Naive thymus-derived CD4-positive, alpha-beta T cell (primary cell): ENCODE results near the gene C2CD3. TPM values are rescaled to one million over a fixed set of nuclear protein-coding genes. Genes with fewer than 3 reads are reported as not detected.
A peak's percentile ranks its signal among the peaks of the same experiment; 100 is the strongest.

Experiments used
- ATAC-seq: fragments of 150-1000 bp; cut with Tn5 transposase; 2 replicates; pipeline ENCODE4 v1.10.0; 2021; ENCODE audit warnings: mild to moderate bottlenecking, moderate library complexity
- CTCF ChIA-PET: fragments of 350-600 bp; sonication (Branson Sonifier 250); formaldehyde crosslinking; loops from one replicate; lab custom pipeline; 2021; ENCODE audit warnings: antibody characterized with exemption; lab: Charles Lee
- POLR2A ChIA-PET: fragments of 350-600 bp; sonication (Branson Sonifier 250); formaldehyde crosslinking; loops from one replicate; lab custom pipeline; 2021; ENCODE audit warnings: antibody characterized with exemption, inconsistent platforms; lab: Charles Lee
- DNase-seq, 9 donors: peaks; one replicate each; pipeline versions ENCODE4 v3.0.0 to v3.0.0-alpha.2; 2020 to 2022; ENCODE audit warnings: mixed read lengths in 1 of 9
- H3K27ac ChIP-seq: one replicate; pipeline ENCODE4 v1.7.0; 2013; ENCODE audit warnings: mild to moderate bottlenecking, low read depth, low read length, moderate library complexity
- H3K27me3 ChIP-seq, 2 donors: one replicate each; pipeline ENCODE4 v1.7.0; 2013; ENCODE audit warnings: low read length in 2 of 2, mild to moderate bottlenecking in 2 of 2, moderate library complexity in 2 of 2; ENCODE audit not compliant: control insufficient read depth in 2 of 2, insufficient read depth in 2 of 2
- H3K36me3 ChIP-seq, 3 experiments: 1 replicate in 2 of 3; 2 replicates in 1 of 3; pipeline ENCODE4 v1.7.0; 2013; ENCODE audit warnings: low read length in 3 of 3, mild to moderate bottlenecking in 3 of 3, moderate library complexity in 1 of 3; ENCODE audit not compliant: insufficient read depth in 3 of 3, control insufficient read depth in 2 of 3
- H3K4me1 ChIP-seq, 2 donors: one replicate each; pipeline ENCODE4 v1.7.0; 2013; ENCODE audit warnings: low read length in 2 of 2, mild to moderate bottlenecking in 2 of 2, moderate library complexity in 1 of 2; ENCODE audit not compliant: control insufficient read depth in 2 of 2, insufficient read depth in 2 of 2
- H3K4me3 ChIP-seq: 2 replicates; pipeline ENCODE4 v1.7.0; 2013; ENCODE audit warnings: mild to moderate bottlenecking, low read length
- H3K9me3 ChIP-seq, 3 experiments: 1 replicate in 2 of 3; 2 replicates in 1 of 3; pipeline ENCODE4 v1.7.0; 2013; ENCODE audit warnings: low read length in 3 of 3; ENCODE audit not compliant: control insufficient read depth in 2 of 3
- H3K27ac Mint-ChIP-seq, 9 donors: one replicate each; pipeline ENCODE4 v1.8.0; 2020 to 2022; ENCODE audit warnings: mixed read lengths in 9 of 9, mild to moderate bottlenecking in 8 of 9, moderate library complexity in 5 of 9, inconsistent platforms in 2 of 9
- H3K27me3 Mint-ChIP-seq, 5 donors: one replicate each; pipeline ENCODE4 v1.8.0; 2021 to 2022; ENCODE audit warnings: mixed read lengths in 5 of 5, mild to moderate bottlenecking in 1 of 5
- H3K36me3 Mint-ChIP-seq, 5 donors: one replicate each; pipeline ENCODE4 v1.8.0; 2020 to 2022; ENCODE audit warnings: mixed read lengths in 5 of 5, mild to moderate bottlenecking in 3 of 5, inconsistent platforms in 1 of 5
- H3K4me1 Mint-ChIP-seq, 7 donors: one replicate each; pipeline ENCODE4 v1.8.0; 2020 to 2022; ENCODE audit warnings: mixed read lengths in 7 of 7, mild to moderate bottlenecking in 3 of 7, inconsistent platforms in 1 of 7
- H3K4me3 Mint-ChIP-seq, 10 donors: one replicate each; pipeline ENCODE4 v1.8.0; 2020 to 2022; ENCODE audit warnings: mild to moderate bottlenecking in 10 of 10, mixed read lengths in 10 of 10, moderate library complexity in 6 of 10, inconsistent platforms in 2 of 10
- H3K9me3 Mint-ChIP-seq, 11 donors: one replicate each; pipeline ENCODE4 v1.8.0; 2020 to 2022; ENCODE audit warnings: mixed read lengths in 11 of 11, mild to moderate bottlenecking in 4 of 11, inconsistent platforms in 1 of 11, moderate library complexity in 1 of 11
- intact Hi-C, 2 donors: fragments of 100-400 bp; cut with micrococcal nuclease; formaldehyde crosslinking; loops; one replicate each; pipeline ENCODE4 v1.15.1; 2023
- polyA plus RNA-seq, 2 donors: library from polyadenylated mRNA; unstranded; fragments of 300-500 nt; fragmentation: Illumina TruSeq; gene quantifications; one replicate each; pipeline ENCODE4 v1.2.3, GENCODE V29; 2021
- total RNA-seq, 6 experiments: library from RNA in 5 of 6; stranded (reverse) in 5 of 6; gene quantifications; 1 replicate in 5 of 6; 2 replicates in 1 of 6; pipeline ENCODE4 v1.2.3 and lab custom pipeline; 2021 to 2026

The C2CD3 gene
- total and polyA plus RNA-seq, 7 experiments from 2014 or later = 8.0 to 42.5 (median 34.6) TPM

DNA sequence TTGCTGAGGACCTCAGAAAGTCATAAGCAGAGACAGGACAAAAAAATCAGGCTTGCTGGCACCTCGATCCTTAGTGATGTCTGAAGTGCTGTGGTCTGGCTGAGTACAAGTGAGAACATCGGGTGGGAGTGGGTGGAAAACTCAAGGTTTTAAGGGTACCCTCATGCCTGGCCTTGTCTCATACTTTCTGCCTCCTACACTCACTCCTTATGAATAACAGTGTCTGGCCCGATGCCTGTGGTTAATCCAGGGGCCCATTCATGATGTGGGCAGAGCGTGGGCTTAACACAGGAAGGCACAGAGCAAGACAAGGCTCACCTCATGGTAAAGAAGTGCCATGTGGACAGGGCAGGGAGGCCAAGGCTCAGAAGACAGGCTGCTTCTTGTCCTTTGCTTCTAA is 150.9 kb downstream of the C2CD3 start:
- intact Hi-C loops = loop anchor here in 1 of 2 donors (1.0 kb wide), 1 partner anchor 8 kb away; no protein-coding TSS in a partner anchor
- peaks cover 25 to 43% (median 39%) of the 10 kb centered on the region in 7 donors for H3K4me1 Mint-ChIP-seq
- Histone ChIP-seq H3K27me3 (no peaks in the 10 kb centered on the region), H3K9me3 (no peaks in the 10 kb centered on the region), H3K4me3 (no peak overlapping the region), H3K36me3 (peaks cover 0 to 4% (median 0%) of the 10 kb centered on the region in 3 experiments), H3K27ac (no peak overlapping the region), H3K4me1 (peaks cover 22 to 36% of the 10 kb centered on the region in 2 donors)
- peaks cover 0 to 3% (median 0%) of the 10 kb centered on the region in 11 donors for H3K9me3 Mint-ChIP-seq
- POLR2A ChIA-PET = interaction anchor here (1.5 to 14.0 kb wide), 5 partner anchors 9 to 48 kb away, joined by 5 to 237 read pairs (median 8); partner anchors contain the start of gene UCP2
- peak overlapping the region in 4 of 9 donors; percentile 26 to 63 (median 32) for H3K27ac Mint-ChIP-seq
- CTCF ChIA-PET = interaction anchor here (0.7 to 1.2 kb wide), 4 partner anchors 7 to 30 kb away, joined by 3 to 5 read pairs (median 4); no protein-coding TSS in a partner anchor
- DNase-seq = peak in 1 of 9 donors; percentile 75
- peak; percentile 52 for ATAC-seq
- H3K36me3 Mint-ChIP-seq = peaks cover 12 to 38% (median 35%) of the 10 kb centered on the region in 5 donors
- H3K4me3 Mint-ChIP-seq = peak overlapping the region in 2 of 10 donors; percentile 4 to 5
- H3K27me3 Mint-ChIP-seq = no peaks in the 10 kb centered on the region

- ChIA-PET CTCF (interaction anchor here (0.6 to 1.2 kb wide), 4 partner anchors 9 to 118 kb away, joined by 3 to 5 read pairs (median 4); no protein-coding TSS in a partner anchor), POLR2A (interaction anchor here (1.2 to 14.0 kb wide), 4 partner anchors 8 to 53 kb away, joined by 3 to 237 read pairs (median 90); partner anchors contain the start of gene UCP2)
- peaks cover 27 to 48% (median 45%) of the 10 kb centered on the region in 7 donors for H3K4me1 Mint-ChIP-seq
- DNase-seq = no peak
- ATAC-seq = no peak
- peak overlapping the region in 4 of 9 donors; percentile 33 to 59 (median 40) for H3K27ac Mint-ChIP-seq
- no peak overlapping the region for H3K4me3 ChIP-seq
- H3K36me3 Mint-ChIP-seq = peaks cover 12 to 36% (median 33%) of the 10 kb centered on the region in 5 donors
- peak overlapping the region in 1 of 10 donors; percentile 4 for H3K4me3 Mint-ChIP-seq
- H3K27me3 ChIP-seq = no peaks in the 10 kb centered on the region
- H3K27ac ChIP-seq = no peak overlapping the region
- H3K9me3 ChIP-seq = no peaks in the 10 kb centered on the region
- H3K9me3 Mint-ChIP-seq = peaks cover 0 to 3% (median 0%) of the 10 kb centered on the region in 11 donors
- H3K36me3 ChIP-seq = peaks cover 0 to 4% (median 0%) of the 10 kb centered on the region in 3 experiments
- intact Hi-C loops = no loop called here
- H3K4me1 ChIP-seq = peaks cover 28 to 38% of the 10 kb centered on the region in 2 donors
- no peaks in the 10 kb centered on the region for H3K27me3 Mint-ChIP-seq
These were observed 151.6 kb downstream of the C2CD3 start for GRCh38 chr11:74019104-74019738.

DNA sequence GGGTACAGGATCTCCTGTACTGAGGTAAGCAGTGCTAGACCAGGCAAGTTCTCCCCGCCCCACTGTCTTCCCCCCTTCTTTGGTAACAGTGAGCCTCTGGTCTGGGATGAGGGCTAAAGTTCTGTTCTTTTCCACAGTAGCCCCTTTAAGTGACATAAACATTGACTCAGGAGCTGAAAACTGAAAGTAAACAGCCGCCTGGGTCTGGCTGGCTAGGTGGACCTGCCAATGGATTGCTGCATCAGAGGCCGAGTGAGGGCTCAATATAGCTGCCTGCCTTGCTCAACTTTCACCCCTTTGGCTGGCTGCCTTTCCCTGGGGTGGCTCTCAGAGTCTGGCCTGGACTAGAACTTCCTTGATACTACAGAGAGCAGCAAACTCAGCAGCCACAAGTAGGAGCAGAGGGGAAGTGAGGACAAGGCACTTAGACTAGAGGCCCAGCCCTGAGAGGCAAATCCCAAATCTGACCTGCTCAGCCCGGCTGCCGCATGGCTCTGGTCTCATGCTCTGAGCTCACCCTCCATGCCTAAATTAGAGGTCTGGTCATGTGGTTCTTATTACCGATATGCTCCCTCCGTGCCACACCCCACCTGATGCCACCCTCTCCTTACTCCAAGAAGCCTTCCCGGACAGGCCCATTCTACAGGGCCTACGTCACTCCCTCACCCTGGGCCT is 152.3 kb downstream of the C2CD3 start:
- Mint-ChIP-seq H3K4me3 (peak overlapping the region in 1 of 10 donors; percentile 32), H3K9me3 (peaks cover 0 to 3% (median 0%) of the 10 kb centered on the region in 11 donors), H3K4me1 (peaks cover 21 to 49% (median 44%) of the 10 kb centered on the region in 7 donors), H3K27me3 (no peaks in the 10 kb centered on the region), H3K36me3 (peaks cover 6 to 33% (median 27%) of the 10 kb centered on the region in 5 donors), H3K27ac (peak overlapping the region in 5 of 9 donors; percentile 4 to 45 (median 28))
- ChIA-PET POLR2A (interaction anchor here (0.6 to 14.0 kb wide), 7 partner anchors 7 to 53 kb away, joined by 3 to 237 read pairs (median 6); partner anchors contain the start of gene UCP2), CTCF (interaction anchor here (0.6 to 1.2 kb wide), 4 partner anchors 8 to 119 kb away, joined by 3 to 5 read pairs (median 4); no protein-coding TSS in a partner anchor)
- H3K27me3 ChIP-seq = no peaks in the 10 kb centered on the region
- intact Hi-C loops = no loop called here
- peaks cover 36 to 42% of the 10 kb centered on the region in 2 donors for H3K4me1 ChIP-seq
- H3K9me3 ChIP-seq = no peaks in the 10 kb centered on the region
- peak; percentile 73 for ATAC-seq
- no peak overlapping the region for H3K4me3 ChIP-seq
- no peak for DNase-seq
- no peak overlapping the region for H3K27ac ChIP-seq
- H3K36me3 ChIP-seq = peaks cover 0 to 4% (median 0%) of the 10 kb centered on the region in 3 experiments

- DNase-seq (no peak), ATAC-seq (no peak)
- peak overlapping the region in 4 of 9 donors; percentile 34 to 78 (median 42) for H3K27ac Mint-ChIP-seq
- peaks cover 0 to 3% (median 0%) of the 10 kb centered on the region in 11 donors for H3K9me3 Mint-ChIP-seq
- ChIA-PET CTCF (interaction anchor here (1.2 kb wide), 1 partner anchor 13 kb away, joined by 5 read pairs; no protein-coding TSS in a partner anchor), POLR2A (interaction anchor here (1.1 to 14.0 kb wide), 4 partner anchors 20 to 46 kb away, joined by 4 to 237 read pairs (median 88); partner anchors contain the start of gene UCP2)
- H3K4me1 ChIP-seq = peaks cover 44 to 50% of the 10 kb centered on the region in 2 donors
- H3K27ac ChIP-seq = no peak overlapping the region
- H3K27me3 Mint-ChIP-seq = no peaks in the 10 kb centered on the region
- H3K4me3 Mint-ChIP-seq = no peak overlapping the region
- no peaks in the 10 kb centered on the region for H3K9me3 ChIP-seq
- H3K27me3 ChIP-seq = no peaks in the 10 kb centered on the region
- intact Hi-C loops = no loop called here
- H3K36me3 Mint-ChIP-seq = peaks cover 4 to 26% (median 21%) of the 10 kb centered on the region in 5 donors
- H3K4me3 ChIP-seq = no peak overlapping the region
- H3K36me3 ChIP-seq = peaks cover 0 to 4% (median 0%) of the 10 kb centered on the region in 3 experiments
- peaks cover 18 to 55% (median 47%) of the 10 kb centered on the region in 7 donors for H3K4me1 Mint-ChIP-seq
These were observed 153.2 kb downstream of the C2CD3 start for GRCh38 chr11:74017631-74018030.

- ChIA-PET CTCF (interaction anchor here (1.0 to 1.9 kb wide), 2 partner anchors 12 to 36 kb away, joined by 4 to 6 read pairs; no protein-coding TSS in a partner anchor), POLR2A (interaction anchor here (1.0 to 14.0 kb wide), 6 partner anchors 9 to 52 kb away, joined by 3 to 237 read pairs (median 50); partner anchors contain the start of gene UCP2)
- Mint-ChIP-seq H3K27ac (peak overlapping the region; percentile 8 to 90 (median 76)), H3K4me1 (peaks cover 28 to 70% (median 62%) of the 10 kb centered on the region in 7 donors), H3K9me3 (peaks cover 0 to 3% (median 0%) of the 10 kb centered on the region in 11 donors), H3K27me3 (no peaks in the 10 kb centered on the region), H3K36me3 (peaks cover 4 to 30% (median 21%) of the 10 kb centered on the region in 5 donors), H3K4me3 (no peak overlapping the region)
- DNase-seq = no peak
- intact Hi-C loops = no loop called here
- Histone ChIP-seq H3K27me3 (no peaks in the 10 kb centered on the region), H3K36me3 (peaks cover 0 to 4% (median 0%) of the 10 kb centered on the region in 3 experiments), H3K9me3 (no peaks in the 10 kb centered on the region), H3K4me3 (no peak overlapping the region), H3K4me1 (peaks cover 59 to 65% of the 10 kb centered on the region in 2 donors), H3K27ac (no peak overlapping the region)
- no peak for ATAC-seq
These were observed 154.7 kb downstream of the C2CD3 start for GRCh38 chr11:74015919-74016684.
